HG02840 (cell line): ENCODE data around the gene FAHD1.
A peak's percentile ranks its signal among the peaks of the same experiment; 100 is the strongest.

Experiments
- ATAC-seq: cut with Tn5 transposase; IDR thresholded peaks from one replicate; pipeline ENCODE4 v1.9.1; 2021; ENCODE audit warnings: mild to moderate bottlenecking, moderate library complexity, moderate number of reproducible peaks; ENCODE audit not compliant: unreplicated experiment, low FRiP score

Gene FAHD1

DNA sequence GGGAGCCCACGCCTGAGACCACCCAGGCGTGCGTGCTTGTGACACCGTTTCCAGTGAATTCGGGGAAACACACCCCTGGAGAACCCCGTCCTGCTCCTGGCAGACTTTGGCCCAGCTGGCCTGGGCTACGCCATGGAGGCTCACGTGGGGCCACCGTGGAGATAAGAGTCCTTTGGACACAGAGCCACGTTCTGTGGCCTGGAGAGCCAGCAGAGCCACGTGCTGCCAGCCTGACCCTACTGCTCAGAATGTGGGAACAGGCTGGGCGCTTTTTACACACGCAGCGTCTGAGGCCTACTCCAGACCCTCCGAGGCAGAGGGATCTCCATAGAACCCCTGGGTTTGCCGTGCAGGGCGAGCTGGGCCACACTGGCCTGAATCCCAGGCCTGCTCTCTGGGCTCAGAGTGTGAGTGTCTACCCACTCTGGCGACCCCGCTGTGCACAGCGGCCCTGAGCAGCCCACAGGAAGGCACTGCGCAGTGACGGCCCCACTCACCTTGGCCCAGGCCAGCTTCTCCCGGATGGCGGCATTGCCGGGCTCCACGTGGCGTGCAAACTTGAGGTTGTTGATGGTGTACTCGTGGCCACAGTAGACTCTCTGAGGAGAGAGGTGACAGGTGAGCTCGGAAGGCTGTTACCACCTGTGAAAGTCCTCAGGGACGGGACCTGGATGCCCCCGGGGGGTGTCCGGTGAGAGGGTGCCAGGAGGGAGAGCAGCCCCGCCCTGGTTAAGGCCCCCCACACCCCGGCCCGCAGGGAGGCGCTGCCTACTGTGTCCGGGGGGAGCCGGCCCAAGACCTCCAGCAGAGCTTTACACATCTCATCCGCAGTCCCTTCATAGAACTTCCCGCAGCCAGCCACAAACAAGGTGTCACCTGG lies 10.4 kb upstream of the FAHD1 start:
- no peak for ATAC-seq

DNA sequence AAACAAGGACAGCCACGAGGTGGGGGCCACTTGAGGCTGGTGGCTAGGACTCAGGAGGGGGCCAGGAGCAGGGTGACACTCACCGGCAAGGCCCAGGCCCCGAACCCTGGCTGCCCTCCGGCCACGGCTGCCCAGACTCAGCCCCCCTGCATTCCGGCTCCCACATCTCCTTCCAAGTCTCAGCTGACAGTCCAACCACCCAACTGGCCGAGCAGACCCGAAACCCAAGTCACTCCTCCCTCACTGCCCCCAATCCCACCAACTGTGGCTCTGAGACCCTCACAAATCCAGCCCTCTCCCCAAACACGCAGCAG lies 9.8 kb upstream of the FAHD1 start:
- ATAC-seq, result no peak

DNA sequence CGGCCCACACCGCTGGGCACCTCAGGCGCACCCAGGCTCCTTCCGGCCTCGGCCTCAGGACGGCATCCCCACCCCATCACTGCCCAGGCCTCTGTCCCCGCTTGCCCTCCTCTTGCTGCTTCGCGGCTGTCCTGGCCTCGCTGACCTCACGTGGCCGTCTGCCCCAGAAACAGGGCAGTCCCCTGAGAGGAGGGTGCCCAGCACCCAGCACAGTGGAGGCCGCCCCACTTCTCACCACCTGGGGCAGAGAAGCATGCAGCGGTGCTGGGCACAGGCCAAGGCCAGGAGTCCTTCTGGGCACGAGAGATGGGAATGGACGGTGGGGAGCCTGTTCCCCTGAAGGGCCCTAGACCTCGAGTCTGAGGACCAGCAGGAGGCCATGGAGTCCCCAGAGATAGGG lies 9.3 kb upstream of the FAHD1 start:
- ATAC-seq, result no peak

DNA sequence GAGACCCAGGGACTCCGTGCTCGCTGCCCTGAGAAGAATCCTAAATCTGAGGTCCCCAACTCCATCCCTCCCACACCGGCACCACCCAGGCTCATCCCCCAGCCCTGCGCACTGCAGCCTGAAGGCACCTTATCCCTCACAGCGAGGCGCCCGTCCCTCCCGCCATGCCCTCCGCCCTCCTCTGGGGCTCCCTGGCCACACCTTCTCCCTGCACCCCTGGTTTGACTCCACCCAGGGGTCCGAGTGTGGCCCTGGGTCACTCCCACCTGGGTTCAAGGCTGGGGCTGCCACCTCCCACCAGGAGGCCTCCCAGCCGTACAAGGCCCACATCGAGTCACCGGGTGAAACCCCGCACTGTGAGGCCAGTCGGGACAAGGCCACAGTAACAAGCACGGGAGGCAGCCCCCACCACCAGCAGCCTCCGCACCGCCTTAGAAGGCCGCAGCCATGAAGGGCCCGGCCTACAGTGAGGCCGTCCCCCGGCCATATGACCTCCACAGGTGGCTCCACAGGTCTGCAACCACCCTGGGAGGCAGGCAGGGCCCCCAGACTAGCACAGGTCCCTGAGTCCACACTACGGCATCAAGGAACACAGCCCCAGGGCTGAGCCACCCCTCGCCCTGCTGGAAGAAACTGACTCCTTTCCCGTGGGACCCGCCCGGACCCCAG lies 8.7 kb upstream of the FAHD1 start:
- no peak for ATAC-seq

DNA sequence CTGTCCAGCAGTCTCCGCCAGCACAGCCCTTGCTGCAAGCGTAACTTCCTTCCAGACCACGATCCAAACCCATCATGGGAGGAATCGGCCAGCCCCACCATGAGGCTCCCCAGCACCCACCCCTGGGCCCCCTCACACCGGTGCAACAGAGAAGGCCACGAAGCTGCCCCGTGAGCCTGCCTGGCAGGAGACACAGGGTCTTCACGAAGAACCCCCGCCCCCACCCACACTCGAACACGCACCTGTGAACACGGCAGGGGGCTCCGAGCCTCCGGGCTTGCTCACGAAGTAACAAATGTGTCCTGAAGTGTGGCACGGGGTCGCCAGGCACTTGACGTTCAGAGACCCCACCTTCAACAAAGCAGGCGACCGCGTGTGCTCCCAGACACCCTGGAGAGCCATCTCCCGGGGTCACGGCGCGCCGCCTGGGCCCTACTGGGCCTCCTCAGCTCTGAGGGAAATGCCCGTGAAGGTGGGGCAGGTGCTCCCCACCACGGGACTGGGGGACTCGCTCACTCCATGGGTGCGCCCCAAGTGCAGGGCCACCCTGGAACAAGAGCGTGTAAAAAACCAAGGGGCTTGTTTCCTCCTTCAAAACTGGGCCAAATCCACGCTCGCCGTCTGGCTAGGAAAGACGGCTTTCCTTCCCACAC lies 8.0 kb upstream of the FAHD1 start:
- no peak for ATAC-seq

DNA sequence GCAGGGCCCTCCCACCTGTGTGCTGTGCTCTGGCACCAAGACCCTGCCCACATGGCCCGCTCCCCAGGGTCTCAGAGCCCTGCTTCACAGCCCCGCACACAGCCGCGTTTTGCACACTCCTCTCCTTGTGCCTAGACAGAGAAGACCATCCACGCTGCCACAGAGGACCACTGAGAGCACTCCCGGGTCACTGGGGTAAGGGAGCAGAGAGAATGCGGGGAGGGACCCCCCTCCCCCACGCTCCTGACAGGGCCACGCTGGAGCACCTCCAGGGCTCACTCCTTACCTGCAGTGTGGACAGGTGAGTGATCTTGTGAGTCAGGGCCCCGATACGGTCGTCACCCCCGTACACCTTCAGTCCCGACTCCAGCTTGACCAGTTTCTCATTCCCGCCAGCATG lies 7.4 kb upstream of the FAHD1 start:
- ATAC-seq, result no peak

DNA sequence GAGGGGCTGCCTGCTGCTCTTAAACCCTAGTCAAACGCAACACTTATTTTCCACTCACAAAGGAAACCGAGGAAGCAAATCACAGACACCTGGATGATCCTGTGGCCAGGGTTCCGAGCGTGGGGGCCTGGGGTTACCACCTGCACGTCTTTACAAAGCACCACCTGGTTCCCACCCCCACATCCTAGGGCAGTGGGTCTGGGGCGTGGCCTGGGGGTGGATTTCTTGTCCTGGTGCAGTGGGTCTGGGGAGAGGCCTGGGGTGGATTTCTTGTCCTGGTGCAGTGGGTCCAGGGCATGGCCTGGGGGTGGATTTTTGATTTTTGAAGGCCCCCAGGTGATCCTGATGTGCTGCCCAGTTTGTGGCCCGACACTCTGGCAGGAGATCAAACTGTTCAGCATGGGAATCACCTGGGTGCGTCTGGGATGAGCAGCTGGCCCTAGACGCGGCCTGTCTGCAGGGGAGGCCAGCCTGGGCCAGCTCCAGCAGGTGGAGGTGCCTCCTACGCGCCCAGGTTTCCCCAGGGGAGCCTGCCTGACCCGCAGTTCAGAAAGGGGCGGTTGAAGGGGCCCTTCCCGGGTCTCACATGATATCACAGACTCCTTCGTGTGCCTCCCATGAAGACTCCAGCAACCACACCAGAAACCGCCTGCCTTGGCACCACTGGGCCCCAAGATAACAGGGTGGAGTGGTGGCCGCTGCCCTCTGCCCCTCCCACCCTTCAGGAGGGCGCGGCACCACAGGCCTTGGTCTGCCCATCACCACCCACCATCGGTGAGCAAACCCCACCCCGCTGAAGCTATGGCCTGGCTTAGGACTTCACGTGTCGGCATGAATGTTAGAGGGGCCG lies 6.7 kb upstream of the FAHD1 start:
- no peak for ATAC-seq

DNA sequence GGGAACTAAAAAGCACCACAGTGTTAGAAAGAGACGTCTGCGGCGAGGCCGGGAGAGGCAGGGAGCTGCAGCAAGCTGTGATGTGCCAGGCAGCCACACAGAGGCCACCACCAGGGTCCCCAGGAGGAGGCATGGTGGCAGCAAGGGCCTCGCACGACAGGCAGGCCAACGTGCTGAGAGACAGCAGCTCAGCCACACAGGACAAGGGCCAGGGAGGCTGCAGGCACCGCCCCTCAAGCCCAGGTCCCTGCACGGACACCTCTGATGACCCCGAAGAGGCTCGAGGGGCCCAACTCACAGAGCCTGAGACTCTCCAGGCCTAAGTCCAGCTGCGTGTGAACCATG lies 6.1 kb upstream of the FAHD1 start:
- no peak for ATAC-seq

DNA sequence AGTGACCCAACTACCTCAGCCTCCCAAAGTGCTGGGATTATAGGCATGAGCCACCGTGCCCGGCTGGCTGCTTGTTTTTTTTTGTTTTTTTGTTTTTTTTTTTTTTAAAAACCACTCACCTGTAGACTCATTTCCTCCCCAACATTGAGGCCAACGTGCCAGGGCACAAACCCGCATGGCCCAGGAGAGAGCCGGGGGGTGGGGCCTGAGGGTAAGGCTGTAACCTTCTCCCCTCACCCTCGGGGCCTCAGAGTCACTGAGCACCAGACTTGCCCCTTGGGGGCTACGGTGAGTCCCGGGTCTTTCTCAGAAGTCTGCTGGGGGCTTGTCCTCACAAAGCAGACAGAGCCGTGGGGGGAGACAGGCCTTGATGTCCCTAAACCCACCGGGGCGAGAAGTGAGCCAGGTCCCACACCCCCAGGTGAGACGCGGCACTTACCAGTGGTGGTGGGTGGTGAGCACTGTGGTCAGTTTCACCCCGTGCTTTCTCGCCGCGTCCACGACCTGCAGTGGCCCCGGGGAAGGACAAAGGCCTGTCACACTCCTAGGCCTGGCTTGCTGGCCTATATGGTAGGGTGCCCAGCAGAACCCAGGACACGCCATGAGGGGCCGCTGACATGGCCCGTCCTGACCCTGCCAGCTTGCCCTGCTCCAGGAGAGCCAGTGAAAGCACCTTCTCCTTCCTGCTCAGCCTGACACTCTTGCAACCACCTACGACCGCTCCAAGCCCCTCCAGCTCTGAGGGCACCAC lies 5.0 kb upstream of the FAHD1 start:
- ATAC-seq, result no peak

DNA sequence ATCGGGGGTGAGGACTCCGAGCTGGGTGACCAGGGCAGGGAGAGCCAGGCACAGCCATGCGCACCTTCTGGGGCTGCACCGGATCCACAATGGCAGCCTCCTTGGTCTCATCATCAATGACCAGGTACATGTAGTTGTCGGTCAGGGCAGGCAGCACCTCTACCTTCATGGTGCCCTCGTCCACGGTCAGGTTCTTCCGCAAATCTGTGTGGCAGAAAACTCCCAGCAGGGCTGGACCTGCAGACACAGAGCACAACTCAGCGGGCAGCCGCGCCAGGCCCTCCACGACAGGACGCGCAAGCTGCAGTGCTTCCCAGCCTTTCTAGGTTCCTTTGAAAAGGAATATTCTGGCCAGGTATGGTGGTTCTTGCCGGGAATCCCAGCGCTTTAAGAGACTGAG lies 4.2 kb upstream of the FAHD1 start:
- no peak for ATAC-seq

DNA sequence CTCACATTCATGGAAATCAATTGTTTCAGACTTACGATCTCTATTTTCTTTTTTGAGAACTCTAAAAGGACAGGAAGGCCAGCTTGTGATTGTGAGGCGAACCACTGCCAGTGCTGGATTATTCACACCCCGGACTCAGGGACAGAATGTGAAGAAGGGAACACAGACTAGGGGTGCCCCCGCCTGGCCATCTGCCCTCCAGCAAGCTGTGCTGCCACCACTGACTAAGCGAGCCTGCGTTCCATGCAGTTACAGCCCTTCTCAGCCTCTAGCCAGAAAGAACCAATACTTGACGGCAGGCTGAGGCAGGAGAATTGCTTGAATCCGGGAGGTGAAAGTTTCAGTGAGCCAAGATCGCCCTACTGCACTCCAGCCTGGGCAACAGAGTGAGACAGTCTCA lies 3.2 kb upstream of the FAHD1 start:
- ATAC-seq, result no peak

DNA sequence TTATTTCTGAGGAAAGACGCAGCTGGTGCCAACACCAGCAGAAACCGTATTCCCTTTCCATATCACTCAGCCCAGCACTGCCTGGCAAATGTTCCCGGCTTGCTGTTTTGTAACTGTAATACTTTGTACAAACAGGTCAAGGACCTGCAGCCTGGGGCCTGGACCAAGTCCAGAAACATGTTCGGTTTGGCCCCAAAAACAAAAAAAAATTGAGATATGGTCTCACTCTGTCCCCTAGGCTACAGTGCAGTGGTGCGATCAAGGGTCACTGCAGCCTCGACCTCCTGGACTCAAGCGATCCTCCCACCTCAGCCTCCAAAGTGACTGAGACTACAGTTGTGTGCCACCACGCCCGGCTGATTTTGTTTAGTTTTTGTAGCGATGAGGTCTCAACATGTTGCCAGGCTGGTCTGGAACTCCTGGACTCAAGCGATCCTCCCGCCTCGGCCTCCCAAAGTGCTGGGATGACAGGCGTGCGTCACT lies 1.6 kb upstream of the FAHD1 start:
- no peak for ATAC-seq

DNA sequence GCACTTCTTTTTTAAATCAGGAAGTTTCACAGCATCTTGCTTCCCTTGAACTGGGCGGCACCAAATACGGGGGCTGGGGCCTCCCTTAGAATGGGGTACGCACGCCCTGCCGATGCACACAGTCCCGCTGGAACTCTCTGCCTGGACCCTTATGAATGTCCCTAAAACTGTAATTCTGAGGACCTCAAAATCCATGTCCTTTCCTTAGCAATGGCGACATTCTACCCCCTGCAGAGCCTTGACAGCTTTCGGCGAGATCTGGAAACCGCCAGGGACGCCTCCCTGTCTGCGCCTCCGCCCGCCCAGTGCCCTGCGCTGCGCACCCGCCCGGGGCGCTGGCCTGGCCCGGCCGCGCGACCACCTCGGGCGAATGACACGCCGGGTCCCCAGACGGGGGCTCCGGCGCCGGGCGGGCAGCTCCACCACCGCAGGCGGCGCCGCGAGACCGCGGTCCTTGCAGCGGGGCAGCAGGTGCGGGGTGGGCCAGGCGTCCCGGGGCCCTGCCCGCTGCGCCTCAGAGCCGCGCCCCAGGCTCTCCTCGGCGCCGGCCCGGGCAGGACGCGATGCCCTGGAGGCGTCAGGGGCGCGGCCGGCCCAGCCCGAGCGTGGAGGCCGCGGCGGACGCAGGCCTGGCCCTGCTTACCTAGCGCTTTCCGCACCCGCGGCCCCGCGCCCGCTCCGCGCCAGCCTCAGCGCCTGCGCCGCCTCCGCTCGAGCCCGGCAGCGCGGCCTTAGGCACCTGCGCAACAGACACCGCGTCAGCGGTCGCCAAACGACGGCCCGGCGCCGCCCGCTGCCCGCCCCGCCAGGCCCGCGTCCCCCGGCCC lies 929 bp upstream of the FAHD1 start:
- ATAC-seq, result peak; percentile 45

DNA sequence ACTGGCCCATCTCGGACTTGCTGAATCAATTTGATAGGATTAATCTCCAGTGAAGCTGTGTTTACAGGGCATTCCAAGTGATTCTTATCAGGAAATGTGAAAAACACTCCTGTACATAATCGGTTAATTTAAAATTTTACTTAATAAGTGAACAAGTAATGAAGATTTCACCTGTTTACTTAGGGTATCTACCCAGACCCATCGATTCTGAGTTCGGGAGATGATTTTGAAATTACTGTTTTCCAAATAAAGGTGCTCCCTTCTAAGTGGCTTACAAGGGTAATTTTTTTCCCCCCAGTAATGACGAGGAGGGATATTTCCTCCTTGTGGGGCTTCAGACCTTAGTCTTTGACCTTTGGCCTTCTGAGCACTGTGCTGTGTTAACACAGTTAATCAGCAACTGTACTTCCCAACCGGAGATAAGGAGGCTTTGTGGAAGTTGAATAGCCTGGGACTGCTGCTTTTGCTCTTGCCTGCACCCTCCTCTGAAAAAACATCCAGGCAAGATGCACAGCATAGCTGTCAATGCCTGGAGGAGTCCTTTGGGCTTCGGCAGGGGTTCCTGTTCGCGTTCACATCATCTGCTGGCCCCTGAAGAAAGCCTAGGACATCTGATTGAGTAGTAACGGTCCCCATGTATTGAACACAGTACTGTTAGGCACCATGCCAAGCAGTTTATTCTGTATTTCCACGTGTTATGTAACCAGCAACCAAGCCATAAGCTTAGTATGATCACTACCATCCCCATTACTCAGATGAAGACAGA lies 1.8 kb downstream of the FAHD1 start:
- no peak for ATAC-seq

DNA sequence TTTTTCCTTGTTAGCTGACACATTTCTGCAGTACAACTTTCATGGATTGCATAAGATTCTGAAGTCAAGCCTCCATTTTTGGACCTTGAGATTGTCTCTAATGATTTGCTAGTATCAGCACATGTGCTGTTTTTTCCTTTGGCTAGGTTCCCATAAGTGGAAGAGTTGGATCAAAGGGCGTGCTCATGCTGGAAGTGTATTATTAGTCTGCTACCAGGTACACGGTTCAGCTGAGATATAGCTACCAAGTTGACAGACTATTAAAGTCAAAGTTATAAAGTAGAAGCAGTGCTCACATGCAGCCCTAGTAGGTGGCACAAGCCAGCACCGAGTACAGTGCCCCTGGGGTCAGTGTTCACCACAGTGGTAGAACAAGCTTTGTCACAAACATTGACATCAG lies 3.2 kb downstream of the FAHD1 start:
- ATAC-seq, result no peak

DNA sequence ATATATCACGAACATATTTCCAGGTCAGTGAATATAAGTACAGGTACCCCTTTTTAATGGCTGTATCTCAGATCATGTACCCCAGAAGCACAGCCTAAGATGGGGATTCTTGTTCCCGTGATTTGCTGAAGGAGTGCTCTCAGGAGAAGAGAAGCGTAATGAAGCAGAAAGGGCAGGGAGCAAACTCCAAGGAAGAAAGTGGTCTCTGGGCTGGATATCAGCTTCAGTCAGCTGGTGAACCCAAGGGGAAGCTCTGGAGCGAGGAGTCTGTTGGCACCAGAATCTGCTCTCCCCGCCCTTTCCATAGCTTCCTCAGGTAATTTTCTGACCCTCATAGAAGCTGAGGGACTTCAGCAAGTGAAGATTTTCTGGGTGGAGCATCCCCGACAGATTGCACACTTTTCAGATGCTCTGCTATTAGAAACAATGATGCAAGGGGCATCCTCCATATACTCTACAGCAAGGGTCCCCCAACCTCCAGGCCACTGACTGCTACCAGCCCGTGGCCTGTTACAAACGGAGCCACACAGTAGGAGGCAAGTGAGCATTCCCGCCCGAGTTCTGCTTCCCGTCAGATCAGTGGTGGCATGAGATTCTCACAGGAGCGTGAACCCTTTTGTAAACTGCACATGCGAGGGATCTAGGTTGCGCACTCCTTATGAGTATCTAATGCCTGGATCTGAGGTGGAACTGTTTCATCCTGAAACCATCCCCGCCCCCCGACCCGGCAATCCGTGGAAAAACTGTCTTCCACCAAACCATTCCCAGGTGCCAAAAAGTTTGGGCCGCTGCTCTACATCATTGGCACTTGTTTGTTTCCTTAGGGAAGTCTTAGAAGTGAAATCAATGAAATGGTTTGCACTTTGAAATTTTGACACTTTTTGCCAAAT lies 4.4 kb downstream of the FAHD1 start:
- no peak for ATAC-seq

DNA sequence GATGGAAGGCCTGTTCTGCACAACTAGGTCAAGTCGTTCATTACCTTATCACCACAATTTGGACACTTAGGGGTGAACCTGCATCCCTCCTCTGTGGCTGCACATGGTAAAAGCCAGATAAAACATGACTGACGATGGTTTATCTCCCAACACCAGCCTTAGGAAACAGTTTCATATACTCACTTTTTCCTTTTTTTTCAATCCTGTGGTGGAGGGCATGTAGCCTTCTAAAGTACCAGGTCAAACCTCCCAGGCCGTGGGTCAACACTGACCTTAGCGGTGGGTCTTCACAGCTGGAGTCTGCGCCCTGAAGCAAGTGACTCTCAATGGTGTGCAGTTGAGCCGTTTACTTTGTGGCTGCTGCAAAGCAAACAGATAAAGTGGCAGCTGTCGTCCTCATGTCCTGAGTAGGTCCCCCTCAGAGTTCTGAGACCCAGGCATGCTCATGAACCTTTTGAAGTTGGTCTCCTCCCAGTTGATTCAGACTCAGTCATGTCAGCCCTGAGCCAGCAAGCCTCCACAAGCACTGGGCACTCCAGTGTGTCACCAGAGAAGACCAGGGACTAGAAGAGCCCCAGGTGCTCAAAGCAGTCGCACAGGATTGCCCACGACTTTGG lies 5.9 kb downstream of the FAHD1 start:
- no peak for ATAC-seq
